NCI-H82 treated with DMSO at 0.1 percent for 48 hours (cell line): ENCODE results near the gene PHACTR1.
"Not testable (repeated sequence)": the region's sequence is repeated elsewhere in the genome, so short reads cannot be mapped to it uniquely, and the experiment has no call there.

Experiments
- DNase-seq: peaks from one replicate; lab custom pipeline; 2025; ENCODE audit not compliant: unreplicated experiment; lab: John Stamatoyannopoulos, UW

The PHACTR1 gene

DNA sequence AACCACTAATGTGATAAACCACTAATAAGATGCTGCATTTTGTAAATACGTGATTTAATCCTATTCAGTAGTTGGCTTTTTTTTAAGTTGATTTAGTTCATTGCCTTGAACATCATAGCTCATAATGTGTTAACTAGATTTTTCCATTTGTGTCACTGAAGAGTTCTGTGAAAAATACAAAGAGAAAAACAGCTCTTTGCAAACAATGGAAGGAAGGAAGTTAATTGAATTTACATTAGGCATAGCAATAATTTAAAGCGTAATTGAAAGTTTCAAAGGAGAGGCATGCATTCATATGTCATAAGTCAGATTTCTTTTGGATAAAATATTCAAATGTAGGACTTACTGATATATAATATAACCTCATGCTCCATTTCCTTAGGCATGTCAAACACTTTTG is 509.5 kb downstream of the PHACTR1 start:
- DNase-seq: no peak

DNA sequence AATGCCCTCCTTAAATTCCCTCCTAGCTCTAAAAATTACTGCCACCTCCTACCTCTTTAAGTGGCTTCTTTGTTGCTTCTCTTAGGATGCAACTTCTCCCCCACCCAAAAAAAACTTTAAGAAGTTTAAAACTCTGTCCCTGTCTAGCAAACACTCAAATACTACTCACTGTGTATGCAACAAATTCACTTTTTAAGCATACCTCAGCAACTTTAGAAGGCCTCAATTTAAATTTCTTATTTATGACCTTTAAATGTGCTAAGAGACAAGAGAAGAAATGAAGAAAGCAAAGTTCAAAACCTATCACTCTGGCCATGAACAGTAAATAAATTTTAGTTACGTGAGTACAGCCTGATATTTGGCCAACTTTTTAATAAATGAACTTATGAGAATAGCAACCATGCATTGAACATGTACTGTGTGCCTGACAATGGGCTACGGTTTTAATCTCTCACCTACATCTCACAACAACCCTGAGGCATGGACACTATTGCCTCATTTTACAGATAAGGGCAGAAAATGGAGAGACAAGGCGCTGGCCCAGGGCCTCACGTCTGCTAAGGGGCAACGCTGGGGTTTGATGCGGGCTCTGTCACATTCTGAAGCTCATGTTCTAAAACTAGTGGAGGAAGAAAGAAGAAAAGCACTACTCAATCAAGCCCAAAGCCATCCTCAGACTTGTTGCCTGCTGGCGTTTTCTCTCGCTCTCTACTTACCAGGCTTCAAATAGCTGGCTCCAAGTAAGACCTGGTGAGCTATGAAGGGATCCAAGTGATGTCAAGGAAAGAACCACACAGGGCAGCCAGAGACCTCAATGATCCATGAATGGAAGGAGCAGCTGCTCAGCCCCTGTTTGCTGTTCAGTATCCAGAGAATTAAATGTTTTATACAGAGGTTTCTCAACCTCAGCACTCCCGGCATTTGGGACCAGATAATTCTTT is 512.0 kb downstream of the PHACTR1 start:
- DNase-seq: no peak

GRCh38 chr6:13229205-13230085 is 512.9 kb downstream of the PHACTR1 start:
- no peak for DNase-seq

DNA sequence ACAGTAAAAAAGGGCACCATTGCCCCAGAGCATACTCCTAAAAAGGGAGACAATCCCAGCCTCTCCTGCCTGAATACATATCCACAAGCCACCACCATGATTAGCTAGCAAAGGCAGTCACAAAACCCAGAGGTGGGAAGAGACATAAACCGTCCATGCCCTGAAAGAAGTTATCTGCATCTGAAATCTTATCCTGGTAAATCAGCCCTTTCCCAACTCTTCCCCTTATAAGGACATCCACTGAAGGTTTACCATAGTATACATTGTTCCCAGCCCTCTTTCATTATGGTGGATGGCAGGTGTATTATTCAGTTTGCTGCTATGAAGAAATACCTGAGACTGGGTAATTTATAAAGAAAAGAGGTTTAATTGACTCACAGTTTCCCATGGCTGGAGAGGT is 516.5 kb downstream of the PHACTR1 start:
- DNase-seq: no peak

DNA sequence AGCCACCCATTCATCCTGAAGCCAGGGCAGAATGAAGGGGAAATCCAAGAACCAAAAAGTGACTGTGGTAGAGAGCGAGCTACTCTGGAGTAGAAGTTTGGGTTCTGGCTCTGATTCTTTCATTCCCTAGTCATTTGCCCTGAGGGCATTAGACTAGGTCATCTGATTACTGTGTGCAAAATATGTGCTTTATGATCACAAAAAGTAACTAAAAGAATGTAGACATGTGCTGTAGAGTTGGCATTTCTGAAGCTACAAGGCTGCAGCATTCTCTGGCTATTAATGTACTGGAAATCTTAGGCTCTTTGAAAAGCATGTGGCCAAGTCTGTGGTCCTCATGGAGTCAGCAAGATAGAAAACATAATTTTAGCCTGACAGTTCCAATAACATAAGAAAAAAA is 517.6 kb downstream of the PHACTR1 start:
- DNase-seq: no peak

DNA sequence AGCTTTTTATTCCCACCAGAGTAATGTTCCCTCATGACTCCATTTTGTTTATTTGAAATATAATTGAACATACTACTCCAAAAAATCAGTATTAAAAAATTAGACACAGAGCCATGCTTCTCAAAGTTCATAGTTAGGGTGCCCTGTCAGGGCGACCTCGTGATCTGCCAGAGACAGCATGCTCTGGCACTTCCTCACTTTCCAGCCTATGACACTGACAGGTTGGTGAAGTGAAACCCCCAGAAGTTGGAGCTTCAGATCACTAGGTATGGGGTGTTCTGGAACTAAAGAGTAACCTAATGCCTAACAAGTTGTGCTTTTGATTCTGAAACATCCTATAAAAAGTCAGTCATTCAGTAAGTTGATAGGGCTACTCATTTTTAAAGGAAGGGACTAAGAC is 518.8 kb downstream of the PHACTR1 start:
- no peak for DNase-seq

DNA sequence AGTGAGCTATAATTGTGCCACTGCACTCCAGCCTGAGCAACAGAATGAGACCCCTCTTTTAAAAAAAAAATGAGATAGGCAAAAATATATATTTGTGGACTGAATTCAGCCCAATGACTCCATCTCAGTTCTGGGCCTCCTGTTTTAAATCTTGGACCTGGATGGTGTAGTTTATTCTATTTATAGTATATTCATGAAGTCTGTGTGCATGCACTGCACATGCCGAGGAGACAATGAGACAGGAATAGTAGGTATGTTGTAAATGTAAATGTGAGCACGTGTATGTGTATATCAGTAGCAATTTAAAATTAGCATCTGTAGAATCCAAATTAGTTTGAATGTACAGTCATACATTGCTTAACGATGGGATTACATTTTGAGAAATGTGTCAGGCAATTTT is 520.8 kb downstream of the PHACTR1 start:
- DNase-seq: no peak

DNA sequence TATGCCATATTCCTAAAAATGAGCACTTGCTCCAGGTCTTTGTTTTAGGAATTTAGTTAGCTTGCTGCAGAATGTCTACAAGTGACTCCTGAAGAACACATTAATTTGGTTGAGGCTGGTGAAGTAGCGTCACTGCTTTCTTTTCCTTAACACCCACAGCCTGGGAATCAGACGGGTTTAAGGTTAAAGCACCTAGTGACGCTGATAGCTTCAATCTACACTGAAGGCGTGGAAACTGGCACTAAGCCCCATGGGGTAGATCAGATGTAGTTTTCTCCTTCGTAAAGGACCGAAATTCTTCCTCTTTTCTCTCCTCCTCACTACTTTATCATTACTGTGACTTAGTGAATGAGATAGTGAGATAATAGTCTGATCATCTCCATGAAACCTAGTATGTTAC is 521.5 kb downstream of the PHACTR1 start:
- DNase-seq: no peak

DNA sequence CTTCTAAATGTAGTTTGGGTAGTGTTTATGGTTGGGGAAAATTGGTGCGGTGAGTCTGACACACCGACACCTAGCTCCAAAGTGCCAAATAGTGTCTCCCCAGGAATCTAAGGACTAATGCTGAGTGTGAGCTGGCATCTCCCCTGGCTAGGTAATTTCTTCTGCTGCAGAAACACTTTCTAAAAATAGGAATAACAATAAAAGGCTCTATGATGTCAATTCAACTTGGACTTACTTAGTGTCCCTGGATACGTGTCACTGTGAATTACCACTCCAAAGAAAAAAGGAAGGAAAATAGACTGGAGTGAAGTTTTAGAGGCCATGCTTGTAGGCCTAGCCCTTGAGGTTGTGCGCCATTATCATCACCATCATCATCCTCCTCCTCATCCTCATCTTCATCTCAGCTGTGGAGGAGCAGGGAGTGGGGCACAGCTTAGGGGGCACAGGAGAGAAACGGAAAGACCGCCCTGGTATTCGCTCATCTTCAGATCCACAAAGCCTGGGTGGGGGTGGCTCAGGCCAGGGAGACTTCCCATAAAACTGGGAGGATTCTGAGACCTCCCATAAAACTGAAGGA is 522.2 kb downstream of the PHACTR1 start:
- DNase-seq: no peak

DNA sequence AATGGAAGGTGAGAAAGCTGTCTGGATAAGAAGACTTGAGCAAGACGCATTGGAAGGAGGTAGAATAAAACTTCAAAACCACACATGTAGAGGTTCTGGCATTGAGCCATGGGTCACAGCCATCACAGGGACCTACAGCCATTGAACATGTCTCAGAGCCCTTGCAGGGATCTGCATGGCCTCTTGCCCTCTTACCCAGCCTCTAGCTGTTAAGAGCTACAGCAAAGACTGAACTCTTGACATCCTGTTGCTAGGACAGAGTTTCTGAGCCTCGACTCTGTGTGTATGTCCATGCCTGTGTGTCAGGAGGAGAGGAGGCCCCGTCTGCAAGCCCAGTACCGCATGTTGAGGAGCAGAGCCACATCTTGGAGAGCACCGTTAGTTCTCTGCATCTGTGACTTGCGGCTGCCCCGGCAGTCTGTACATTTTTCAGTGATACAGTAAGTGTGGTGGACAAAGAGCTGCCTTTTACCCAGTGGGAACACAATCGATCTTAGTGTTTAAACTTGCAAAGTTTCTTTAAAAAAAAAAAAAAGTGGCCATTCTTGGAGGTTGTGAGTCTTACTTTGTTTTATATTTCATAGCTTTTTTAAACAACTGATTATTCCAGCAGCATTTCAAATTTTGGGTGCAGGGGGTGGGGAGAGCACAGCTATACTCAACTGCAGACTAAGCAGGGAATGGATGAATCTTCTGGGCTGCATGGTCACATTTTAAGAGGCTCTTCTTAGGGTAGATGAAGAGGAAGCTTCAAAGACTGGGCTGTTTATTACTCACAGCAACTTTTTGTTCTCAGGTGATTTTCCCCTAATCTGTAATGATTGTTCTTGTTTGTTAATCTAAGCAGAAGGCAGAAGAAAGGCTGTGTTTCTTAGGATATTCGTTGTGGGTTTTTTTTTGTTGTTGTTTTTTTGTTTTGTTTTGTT is 523.2 kb downstream of the PHACTR1 start:
- DNase-seq: no peak

DNA sequence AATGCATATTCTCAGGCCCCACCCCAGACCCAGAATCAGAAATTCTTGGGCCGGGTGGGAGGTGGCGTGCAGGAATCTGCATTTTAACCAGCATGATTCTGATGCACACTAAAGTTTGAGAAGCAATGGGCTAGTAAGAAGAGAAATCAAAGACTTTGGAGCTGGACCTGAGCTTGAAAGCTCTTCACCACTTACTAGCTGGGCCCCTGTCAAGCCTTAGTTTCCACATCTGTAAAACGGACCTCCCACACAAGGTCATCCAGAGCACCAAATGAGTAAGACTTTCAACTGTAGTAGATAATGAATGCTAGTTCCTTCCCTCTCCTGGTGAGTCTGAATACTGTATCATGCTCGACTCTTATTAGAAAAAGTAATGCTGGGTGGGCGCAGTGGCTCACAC is 524.8 kb downstream of the PHACTR1 start:
- no peak for DNase-seq

DNA sequence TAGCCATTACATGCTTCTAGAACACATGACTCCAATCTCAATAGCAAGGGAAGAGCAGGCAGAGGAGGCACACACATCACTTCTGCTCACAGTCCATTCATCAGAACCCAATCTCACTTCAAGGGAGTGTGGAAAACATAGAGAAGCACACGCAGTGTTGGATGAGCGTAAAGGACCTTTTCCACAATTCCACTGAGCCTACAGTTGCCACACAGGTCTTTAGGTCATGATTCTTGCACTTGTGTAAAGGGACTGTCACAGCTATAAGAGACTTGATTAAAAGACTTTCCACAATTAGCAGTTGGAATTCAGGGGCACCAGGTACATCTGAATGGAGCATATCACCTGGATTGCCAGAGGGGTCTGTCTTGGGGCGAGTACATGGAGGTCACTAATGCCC is 525.6 kb downstream of the PHACTR1 start:
- no peak for DNase-seq

GRCh38 chr6:13242590-13242989 is 526.0 kb downstream of the PHACTR1 start:
- no peak for DNase-seq

DNA sequence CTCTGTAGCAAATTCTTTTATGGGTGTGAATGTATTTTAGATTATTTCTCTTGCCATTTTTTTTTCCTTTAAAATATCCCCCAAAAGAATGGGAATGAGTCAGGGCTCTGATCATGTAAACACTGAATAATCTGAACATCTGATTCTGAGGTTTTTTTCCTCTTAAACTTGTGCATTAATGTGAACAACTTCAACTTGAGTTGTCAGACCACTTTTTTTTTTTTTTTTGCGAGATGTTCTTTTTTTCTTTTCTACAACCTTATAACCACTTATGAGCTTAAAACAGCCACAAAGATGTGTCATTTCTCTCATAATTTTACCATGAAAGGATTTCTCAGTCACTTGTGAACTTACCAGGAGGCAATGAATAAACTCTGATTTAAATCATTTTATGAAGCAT is 526.5 kb downstream of the PHACTR1 start:
- no peak for DNase-seq

GRCh38 chr6:13243745-13244144 is 527.2 kb downstream of the PHACTR1 start:
- DNase-seq: not testable (repeated sequence)

GRCh38 chr6:13247627-13248026 is 531.1 kb downstream of the PHACTR1 start:
- no peak for DNase-seq

GRCh38 chr6:13248053-13248452 is 531.5 kb downstream of the PHACTR1 start:
- peak; percentile 28 for DNase-seq

- peak; percentile 12 for DNase-seq
Observed at GRCh38 chr6:13248584-13248985, 532.0 kb downstream of the PHACTR1 start.

DNA sequence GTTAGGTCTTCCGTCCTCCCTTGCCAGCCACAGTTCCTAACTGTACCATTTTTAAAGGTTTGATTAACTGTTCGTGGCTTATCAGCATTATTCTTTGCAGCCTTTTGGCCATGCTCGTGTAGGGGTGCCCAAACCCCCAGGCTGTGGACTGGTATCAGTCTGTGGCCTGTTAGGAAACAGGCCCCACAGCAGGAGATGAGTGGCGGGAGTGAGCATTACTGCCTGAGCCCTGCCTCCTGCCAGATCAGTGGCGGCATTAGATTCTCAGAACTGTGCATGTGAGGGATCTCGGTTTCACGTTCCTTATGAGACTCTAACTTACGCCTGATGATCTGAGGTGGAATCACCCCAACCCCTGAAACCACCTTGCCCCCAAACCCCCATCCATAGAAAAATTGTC is 532.4 kb downstream of the PHACTR1 start:
- DNase-seq: no peak

GRCh38 chr6:13249817-13250216 is 533.2 kb downstream of the PHACTR1 start:
- DNase-seq: no peak

DNA sequence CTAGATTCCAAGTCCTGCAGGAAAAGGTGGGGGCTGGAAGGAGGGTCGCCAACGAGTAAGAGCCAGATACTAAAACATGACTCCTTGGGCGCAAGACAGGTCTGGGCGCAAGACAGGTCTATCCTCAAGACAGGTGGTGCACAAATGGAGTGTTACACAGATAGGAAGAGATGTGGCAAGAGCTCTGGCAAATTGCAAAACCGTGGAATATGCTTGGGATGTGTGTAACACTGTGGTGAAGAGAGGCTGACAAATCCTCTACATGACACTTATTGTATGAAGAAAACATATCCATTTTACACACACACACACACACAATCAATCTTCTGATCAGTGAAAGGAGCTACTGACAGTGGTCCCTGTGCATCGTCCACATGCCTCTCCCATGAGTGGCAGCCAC is 534.1 kb downstream of the PHACTR1 start:
- DNase-seq: no peak
